Peyer's patch (tissue), 4 donors: ENCODE measurements around the gene PKLR. TPM values are rescaled to one million over a fixed set of nuclear protein-coding genes. Genes with fewer than 3 reads are reported as not detected.

ENCODE experiments used
- DNase-seq, 3 donors: peaks; one replicate each; pipeline ENCODE4 v3.0.0-alpha.2; 2017 to 2019
- H3K27ac ChIP-seq, 4 donors: fragments of 200-600 bp; sonication (generic); one replicate each; pipeline ENCODE4 v1.5.1; 2016 to 2019
- H3K27me3 ChIP-seq, 2 donors: fragments of 200-600 bp; sonication (generic); one replicate each; pipeline ENCODE4 v1.5.1; 2019
- H3K36me3 ChIP-seq, 3 donors: fragments of 200-600 bp; sonication (generic); one replicate each; pipeline ENCODE4 v1.5.1; 2016 to 2019
- H3K4me1 ChIP-seq, 4 donors: fragments of 200-600 bp; sonication (generic); one replicate each; pipeline ENCODE4 v1.5.1; 2016 to 2019
- H3K4me3 ChIP-seq, 4 donors: fragments of 200-600 bp; sonication (generic); 1 replicate in 3 of 4; 2 replicates in 1 of 4; pipeline ENCODE4 v1.5.1; 2016 to 2019; ENCODE audit warnings: mild to moderate bottlenecking in 1 of 4
- H3K9me3 ChIP-seq, 4 donors: fragments of 200-600 bp; sonication (generic); one replicate each; pipeline ENCODE4 v1.5.1; 2016 to 2019; ENCODE audit warnings: mild to moderate bottlenecking in 1 of 4
- POLR2A ChIP-seq, 2 donors: fragments of 450-650 bp; IDR thresholded peaks; one replicate each; pipeline ENCODE4 v1.5.1; 2017; ENCODE audit warnings: antibody characterized with exemption in 2 of 2, mild to moderate bottlenecking in 2 of 2, moderate library complexity in 2 of 2
- total RNA-seq, 4 donors: library from RNA; depleted of rRNA; stranded (reverse); fragments of >200 nt; gene quantifications; one replicate each; pipeline ENCODE4 v1.1.0, GENCODE V29; 2016
- TF ChIP-seq, protein P1 (sequence below), 6 experiments: fragments of 450-650 bp in 4 of 6; fragments of 200-600 bp in 2 of 6; sonication (generic) in 1 of 6; IDR thresholded peaks; one replicate each; pipeline ENCODE4 v1.5.1; 2017 to 2019; ENCODE audit warnings: antibody characterized with exemption in 6 of 6, mild to moderate bottlenecking in 3 of 6, moderate library complexity in 1 of 6

PKLR gene
- total RNA-seq, 4 donors from 2014 or later: 35.7 to 50.5 (median 36.2) TPM; not detected in 1

DNA sequence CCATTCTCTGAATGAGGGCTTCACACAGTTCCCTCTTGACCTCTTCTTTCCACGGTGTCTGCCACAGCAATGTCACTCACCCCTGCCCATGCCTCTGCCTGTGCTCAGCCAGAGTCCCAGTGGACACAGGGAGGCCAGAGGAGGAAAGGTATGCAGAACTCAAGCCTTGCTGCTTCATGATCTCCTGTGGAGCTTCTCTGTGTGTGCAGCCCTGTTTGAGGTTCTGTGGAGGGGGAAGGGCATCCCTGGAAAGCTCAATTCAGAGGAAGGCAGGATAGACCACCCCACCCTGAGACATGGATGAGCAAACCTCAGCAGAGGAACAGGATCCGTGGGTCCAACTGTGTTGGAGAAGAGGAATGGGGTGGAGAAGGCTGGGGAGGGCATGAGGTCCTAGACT, 22.0 kb downstream of the PKLR start:
- Histone ChIP-seq H3K4me1 (peaks cover 0 to 18% (median 2%) of the 10 kb centered on the region in 4 donors), H3K9me3 (no peaks in the 10 kb centered on the region), H3K27me3 (no peaks in the 10 kb centered on the region), H3K36me3 (peaks cover 0 to 4% (median 0%) of the 10 kb centered on the region in 3 donors), H3K4me3 (no peak overlapping the region), H3K27ac (no peak overlapping the region)
- no peak for TF ChIP-seq POLR2A (IDR thresholded peaks at IDR 0.05)
- TF ChIP-seq, protein P1, sequence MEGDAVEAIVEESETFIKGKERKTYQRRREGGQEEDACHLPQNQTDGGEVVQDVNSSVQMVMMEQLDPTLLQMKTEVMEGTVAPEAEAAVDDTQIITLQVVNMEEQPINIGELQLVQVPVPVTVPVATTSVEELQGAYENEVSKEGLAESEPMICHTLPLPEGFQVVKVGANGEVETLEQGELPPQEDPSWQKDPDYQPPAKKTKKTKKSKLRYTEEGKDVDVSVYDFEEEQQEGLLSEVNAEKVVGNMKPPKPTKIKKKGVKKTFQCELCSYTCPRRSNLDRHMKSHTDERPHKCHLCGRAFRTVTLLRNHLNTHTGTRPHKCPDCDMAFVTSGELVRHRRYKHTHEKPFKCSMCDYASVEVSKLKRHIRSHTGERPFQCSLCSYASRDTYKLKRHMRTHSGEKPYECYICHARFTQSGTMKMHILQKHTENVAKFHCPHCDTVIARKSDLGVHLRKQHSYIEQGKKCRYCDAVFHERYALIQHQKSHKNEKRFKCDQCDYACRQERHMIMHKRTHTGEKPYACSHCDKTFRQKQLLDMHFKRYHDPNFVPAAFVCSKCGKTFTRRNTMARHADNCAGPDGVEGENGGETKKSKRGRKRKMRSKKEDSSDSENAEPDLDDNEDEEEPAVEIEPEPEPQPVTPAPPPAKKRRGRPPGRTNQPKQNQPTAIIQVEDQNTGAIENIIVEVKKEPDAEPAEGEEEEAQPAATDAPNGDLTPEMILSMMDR (IDR thresholded peaks at IDR 0.05): no peak
- no peak for DNase-seq

DNA sequence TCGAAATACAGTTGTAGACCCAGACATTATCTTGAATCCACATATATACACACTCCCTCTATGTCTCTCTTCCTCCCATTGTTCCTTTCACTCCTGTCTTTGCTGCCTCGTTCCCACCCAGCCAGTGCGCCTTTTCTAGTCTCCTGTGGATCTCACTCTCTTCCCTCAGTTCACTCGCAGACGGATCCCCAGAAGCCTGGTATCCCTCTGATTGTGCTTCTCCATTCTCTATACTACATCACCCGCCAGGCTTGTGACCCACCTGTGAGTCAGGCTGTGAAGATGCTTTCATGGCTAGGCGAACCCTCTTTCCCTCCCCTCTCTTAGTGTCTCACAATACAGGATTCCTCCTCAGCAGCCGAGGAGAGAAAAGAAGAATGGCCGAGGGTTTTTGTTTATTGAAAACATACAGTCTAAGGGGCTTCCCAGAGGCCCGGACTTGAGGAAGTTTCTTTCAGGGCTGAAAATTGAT, 22.5 kb downstream of the PKLR start:
- Histone ChIP-seq H3K27ac (peak overlapping the region in 1 of 4 donors; percentile 78), H3K4me3 (peak overlapping the region in 3 of 4 donors; percentile 60 to 85 (median 79))

DNA sequence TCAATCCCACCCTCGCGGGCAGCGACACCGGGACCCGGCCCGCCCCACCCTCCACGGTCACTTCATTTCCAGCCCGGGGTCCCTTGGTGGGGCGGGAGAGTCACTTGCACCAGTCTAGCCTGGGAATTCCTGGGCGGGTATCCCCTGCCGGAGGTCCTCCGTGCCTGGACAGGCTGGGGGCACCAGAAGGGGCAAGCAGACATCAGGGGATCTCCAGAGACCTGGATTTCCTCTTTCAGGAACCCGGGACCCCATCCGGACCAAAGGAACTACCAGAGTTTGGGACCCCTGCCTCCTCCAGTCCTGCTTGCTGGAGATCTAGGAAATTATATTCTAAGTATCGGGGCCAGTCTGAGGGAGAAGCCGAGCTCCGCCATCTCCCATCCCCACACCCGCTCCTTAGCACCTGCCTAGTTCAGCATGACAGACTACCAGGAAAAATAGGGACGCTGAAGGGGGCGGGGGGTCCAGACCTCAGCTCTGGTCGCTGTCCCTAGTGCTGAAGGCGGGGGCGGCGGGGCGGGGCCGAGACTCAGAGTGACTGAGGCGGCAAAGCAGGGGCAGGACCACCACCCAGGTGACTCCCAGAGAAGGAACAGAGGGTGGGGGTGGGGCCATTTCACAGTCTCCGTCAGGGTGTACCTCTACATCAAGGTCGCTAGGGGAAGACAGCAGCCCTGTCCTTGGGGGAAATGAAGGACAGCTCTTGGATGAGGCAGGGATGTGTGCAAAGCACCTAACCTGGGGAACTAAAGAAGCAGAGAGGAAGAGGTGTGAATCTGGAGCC, 23.1 kb downstream of the PKLR start:
- TF ChIP-seq POLR2A (IDR thresholded peaks at IDR 0.05): no peak
- TF ChIP-seq, protein P1 (IDR thresholded peaks at IDR 0.05): peak in 4 of 6 experiments; percentile 26 to 57 (median 49)
- Histone ChIP-seq H3K4me3 (peak overlapping the region; percentile 60 to 85 (median 76)), H3K27ac (peak overlapping the region; percentile 64 to 78 (median 66)), H3K27me3 (no peaks in the 10 kb centered on the region), H3K36me3 (peaks cover 0 to 4% (median 0%) of the 10 kb centered on the region in 3 donors), H3K4me1 (peaks cover 0 to 21% (median 2%) of the 10 kb centered on the region in 4 donors), H3K9me3 (no peaks in the 10 kb centered on the region)
- peak; percentile 66 to 83 (median 78) for DNase-seq

More for the DNA sequence above, 22.5 kb downstream of the PKLR start:
- TF ChIP-seq, protein P1 (IDR thresholded peaks at IDR 0.05): no peak
- Histone ChIP-seq H3K4me1 (peaks cover 0 to 21% (median 2%) of the 10 kb centered on the region in 4 donors), H3K36me3 (peaks cover 0 to 4% (median 0%) of the 10 kb centered on the region in 3 donors), H3K27me3 (no peaks in the 10 kb centered on the region), H3K9me3 (no peaks in the 10 kb centered on the region)
- no peak for DNase-seq

DNA sequence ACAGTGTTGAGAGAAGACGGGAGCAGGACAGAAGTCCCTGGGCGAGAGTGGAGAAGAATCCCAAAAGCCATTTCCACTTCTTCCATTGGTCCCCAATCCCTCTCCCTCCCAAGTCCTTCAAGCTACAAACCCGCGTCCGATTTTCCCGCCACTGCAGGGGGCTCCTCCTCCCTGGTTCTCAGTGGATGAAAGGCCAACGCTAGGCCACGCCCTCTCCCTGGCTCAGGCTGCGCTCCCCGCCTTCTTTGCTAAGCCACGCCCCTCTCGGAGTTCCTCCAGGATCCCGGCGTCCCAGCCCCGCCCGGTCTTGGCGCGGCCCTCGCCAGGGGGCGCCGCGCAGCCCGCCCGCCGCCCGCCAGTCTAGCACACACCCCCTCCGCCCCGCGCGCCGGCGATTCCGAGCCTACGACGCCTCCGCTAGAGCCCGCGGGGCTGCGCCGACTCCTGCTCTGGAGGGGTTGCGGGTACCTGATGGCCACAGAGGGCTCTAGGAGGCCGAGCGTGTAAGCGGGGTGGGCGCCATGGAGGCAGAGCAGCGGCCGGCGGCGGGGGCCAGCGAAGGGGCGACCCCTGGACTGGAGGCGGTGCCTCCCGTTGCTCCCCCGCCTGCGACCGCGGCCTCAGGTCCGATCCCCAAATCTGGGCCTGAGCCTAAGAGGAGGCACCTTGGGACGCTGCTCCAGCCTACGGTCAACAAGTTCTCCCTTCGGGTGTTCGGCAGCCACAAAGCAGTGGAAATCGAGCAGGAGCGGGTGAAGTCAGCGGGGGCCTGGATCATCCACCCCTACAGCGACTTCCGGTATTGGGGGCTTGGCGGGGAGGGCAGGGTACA, 24.0 kb downstream of the PKLR start, which contains the start of gene HCN3:
Gene HCN3, plus strand, starts transcription at position 394 of the 832 bp plus-strand sequence. Its CDS starts 128 bp downstream, at position 522.
- Histone ChIP-seq H3K27me3 (no peaks in the 10 kb centered on the region), H3K27ac (peak within 1 kb of the TSS; percentile 64 to 78 (median 66)), H3K4me1 (peaks cover 0 to 26% (median 5%) of the 10 kb centered on the region in 4 donors), H3K9me3 (no peaks in the 10 kb centered on the region), H3K4me3 (peak within 1 kb of the TSS; percentile 60 to 85 (median 76)), H3K36me3 (peaks cover 0 to under 1% (median 0%) of the 10 kb centered on the region in 3 donors)
- peak; percentile 97 to 99 (median 99) for DNase-seq
- TF ChIP-seq POLR2A (IDR thresholded peaks at IDR 0.05): peak in 1 of 2 donors; percentile 25
- TF ChIP-seq, protein P1 (IDR thresholded peaks at IDR 0.05): peak; percentile 43 to 85 (median 79)
